Naive B cell (primary cell): ENCODE data around the gene IMMP1L. TPM values are rescaled to one million over a fixed set of nuclear protein-coding genes. Genes with fewer than 3 reads are reported as not detected.

Experiments
- ATAC-seq, 2 donors: fragments of 150-1000 bp; cut with Tn5 transposase; 2 replicates each; pipeline ENCODE4 v1.10.0; 2021; ENCODE audit warnings: low read depth in 2 of 2, mild to moderate bottlenecking in 2 of 2, moderate library complexity in 2 of 2
- DNase-seq: peaks from one replicate; pipeline ENCODE4 v3.0.0; 2022
- H3K27ac Mint-ChIP-seq, 6 donors: one replicate each; pipeline ENCODE4 v1.8.0; 2020 to 2022; ENCODE audit warnings: mild to moderate bottlenecking in 6 of 6, mixed read lengths in 6 of 6, moderate library complexity in 5 of 6, inconsistent platforms in 2 of 6
- H3K27me3 Mint-ChIP-seq, 3 donors: one replicate each; pipeline ENCODE4 v1.8.0; 2021 to 2022; ENCODE audit warnings: mixed read lengths in 3 of 3, mild to moderate bottlenecking in 1 of 3
- H3K36me3 Mint-ChIP-seq, 2 donors: one replicate each; pipeline ENCODE4 v1.8.0; 2020 to 2022; ENCODE audit warnings: mixed read lengths in 2 of 2, inconsistent platforms in 1 of 2, mild to moderate bottlenecking in 1 of 2
- H3K4me1 Mint-ChIP-seq, 3 donors: one replicate each; pipeline ENCODE4 v1.8.0; 2020 to 2022; ENCODE audit warnings: mixed read lengths in 3 of 3, inconsistent platforms in 1 of 3, mild to moderate bottlenecking in 1 of 3, moderate library complexity in 1 of 3
- H3K4me3 Mint-ChIP-seq, 8 donors: one replicate each; pipeline ENCODE4 v1.8.0; 2020 to 2022; ENCODE audit warnings: mild to moderate bottlenecking in 8 of 8, mixed read lengths in 8 of 8, moderate library complexity in 8 of 8, inconsistent platforms in 2 of 8
- H3K9me3 Mint-ChIP-seq, 7 donors: one replicate each; pipeline ENCODE4 v1.8.0; 2020 to 2022; ENCODE audit warnings: mixed read lengths in 7 of 7, mild to moderate bottlenecking in 5 of 7, inconsistent platforms in 2 of 7, moderate library complexity in 1 of 7
- polyA plus RNA-seq, 6 donors: library from polyadenylated mRNA; unstranded; fragments of 300-500 nt; fragmentation: Illumina TruSeq; gene quantifications; one replicate each; pipeline ENCODE4 v1.2.3, GENCODE V29; 2021; ENCODE audit warnings: low read depth in 6 of 6

The IMMP1L gene
- polyA plus RNA-seq, 6 donors from 2014 or later: 32.2 to 50.9 (median 48.1) TPM

DNA sequence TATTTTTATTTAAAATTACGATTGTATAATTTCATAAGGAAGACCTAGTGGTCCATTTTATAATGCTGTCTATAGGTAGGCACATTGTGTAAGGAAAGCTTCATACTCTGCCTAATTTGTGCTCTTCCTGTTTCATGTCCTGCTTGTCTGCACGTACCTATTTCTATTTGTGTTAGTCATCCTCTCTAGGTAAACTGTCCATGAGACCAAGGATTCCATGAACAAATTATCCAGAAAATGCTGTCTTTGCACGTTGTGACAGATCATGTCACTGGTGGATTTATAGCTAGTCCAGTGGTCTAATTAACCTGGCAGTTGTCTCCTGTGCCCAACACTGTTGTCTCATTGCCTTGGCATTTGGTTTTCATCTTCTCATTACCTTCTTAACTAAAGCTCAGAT is 95.1 kb downstream of the IMMP1L start:
- H3K36me3 Mint-ChIP-seq: peaks cover 8 to 11% of the 10 kb centered on the region in 2 donors
- DNase-seq (no peak), ATAC-seq (no peak)
- peaks cover 0 to under 1% (median 0%) of the 10 kb centered on the region in 3 donors for H3K4me1 Mint-ChIP-seq
- H3K27ac Mint-ChIP-seq: no peak overlapping the region
- no peak overlapping the region for H3K4me3 Mint-ChIP-seq
- no peaks in the 10 kb centered on the region for H3K27me3 Mint-ChIP-seq
- peaks cover 0 to 10% (median 0%) of the 10 kb centered on the region in 7 donors for H3K9me3 Mint-ChIP-seq

DNA sequence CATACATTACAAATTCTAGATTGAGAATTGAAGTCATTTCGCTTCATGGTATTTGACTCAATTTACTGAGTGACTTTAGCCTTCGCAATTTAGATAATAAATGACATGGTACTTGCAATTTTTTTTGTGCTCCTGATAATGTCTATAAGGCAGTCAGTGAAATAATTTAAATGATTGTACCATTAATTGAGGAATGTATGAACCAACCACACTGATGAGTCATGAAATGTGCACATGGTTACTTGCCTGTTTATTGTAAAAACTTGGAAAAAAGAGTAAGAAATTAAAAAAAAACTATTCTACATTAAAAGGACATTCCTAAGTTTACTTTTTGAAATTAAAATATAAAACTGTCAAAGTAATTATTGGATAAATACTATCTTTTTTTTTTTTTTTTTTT is 96.5 kb downstream of the IMMP1L start:
- Mint-ChIP-seq H3K27me3 (no peaks in the 10 kb centered on the region), H3K27ac (no peak overlapping the region), H3K4me3 (no peak overlapping the region), H3K9me3 (peaks cover 0 to 10% (median 0%) of the 10 kb centered on the region in 7 donors), H3K4me1 (peaks cover 0 to 4% (median 0%) of the 10 kb centered on the region in 3 donors), H3K36me3 (peaks cover 8 to 13% of the 10 kb centered on the region in 2 donors)
- DNase-seq (no peak), ATAC-seq (no peak)

DNA sequence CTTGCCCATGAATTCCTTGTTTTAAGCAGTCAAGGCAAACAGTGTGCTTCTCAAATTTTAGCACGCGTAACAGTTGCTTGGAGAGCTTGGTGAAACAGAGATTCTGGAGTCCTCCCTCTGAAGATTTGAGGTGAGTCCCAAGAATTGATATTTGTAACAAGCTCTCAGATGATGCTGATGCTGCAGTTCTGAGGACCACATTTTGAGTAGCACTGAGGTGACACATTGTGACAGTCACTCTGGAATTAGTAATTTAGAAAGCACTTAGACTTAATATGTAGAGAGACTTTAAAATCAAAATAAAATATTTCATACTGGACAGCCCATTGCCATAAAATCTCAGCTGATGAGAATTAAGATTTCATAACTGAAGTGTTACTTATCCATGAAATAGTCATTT is 101.2 kb downstream of the IMMP1L start:
- Mint-ChIP-seq H3K27ac (no peak overlapping the region), H3K9me3 (peaks cover 0 to 10% (median 0%) of the 10 kb centered on the region in 7 donors), H3K4me3 (no peak overlapping the region), H3K27me3 (no peaks in the 10 kb centered on the region), H3K36me3 (peaks cover 8 to 16% of the 10 kb centered on the region in 2 donors), H3K4me1 (peaks cover 0 to 4% (median 0%) of the 10 kb centered on the region in 3 donors)
- ATAC-seq (no peak), DNase-seq (no peak)

DNA sequence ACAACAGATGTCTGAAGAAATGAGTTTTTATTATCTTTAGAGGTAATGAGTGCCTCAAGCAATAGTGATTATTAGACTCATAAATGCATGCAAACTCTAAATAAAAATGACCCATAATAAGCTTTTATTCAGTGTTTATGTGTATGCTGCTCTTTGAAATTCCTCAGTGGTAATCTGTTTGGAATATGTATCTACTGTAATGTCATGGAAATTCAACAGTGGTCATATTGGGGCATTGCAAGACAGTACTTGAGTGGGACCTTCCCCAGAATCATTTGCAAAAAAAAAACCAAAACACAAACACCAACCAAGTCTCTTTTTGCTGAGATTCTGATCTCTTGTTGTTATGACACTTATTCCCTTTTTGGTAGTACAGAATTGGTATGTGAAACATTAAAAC is 104.8 kb downstream of the IMMP1L start:
- peaks cover 0 to 4% (median 0%) of the 10 kb centered on the region in 3 donors for H3K4me1 Mint-ChIP-seq

DNA sequence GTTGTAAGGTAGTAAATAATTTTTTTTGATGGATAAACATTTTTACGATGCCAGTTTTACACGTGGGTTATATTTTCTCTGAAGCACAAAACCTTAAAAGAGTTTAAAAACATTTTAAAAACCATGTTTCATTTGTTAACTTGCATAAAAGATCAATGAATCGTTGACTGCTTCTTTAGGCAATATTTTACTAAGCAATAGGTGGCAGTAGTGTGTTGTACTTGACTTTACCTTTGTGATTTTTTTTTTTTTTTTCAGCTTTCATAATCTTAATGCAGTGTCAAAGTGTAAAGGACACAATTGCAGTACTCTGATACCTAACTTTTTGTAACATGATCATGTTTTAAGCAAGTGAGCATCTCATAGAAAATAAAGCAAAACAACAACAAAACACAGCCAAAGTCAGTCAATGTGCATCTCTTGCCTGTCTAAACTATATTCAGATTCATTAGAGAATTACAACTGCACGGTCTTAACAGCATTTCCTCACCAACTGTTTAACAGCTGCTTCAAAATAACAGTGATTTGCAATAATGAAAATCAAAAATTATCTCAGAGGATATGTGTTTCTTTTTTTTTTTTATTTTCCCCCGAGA is 112.1 kb downstream of the IMMP1L start:
- Mint-ChIP-seq H3K27ac (no peak overlapping the region), H3K4me1 (peaks cover 0 to 4% (median 0%) of the 10 kb centered on the region in 3 donors), H3K36me3 (peaks cover 6 to 18% of the 10 kb centered on the region in 2 donors), H3K4me3 (no peak overlapping the region), H3K27me3 (no peaks in the 10 kb centered on the region), H3K9me3 (peaks cover 0 to 10% (median 3%) of the 10 kb centered on the region in 7 donors)
- ATAC-seq (no peak), DNase-seq (no peak)

More for the DNA sequence above, 104.8 kb downstream of the IMMP1L start:
- Mint-ChIP-seq H3K27ac (no peak overlapping the region), H3K36me3 (peaks cover 6 to 16% of the 10 kb centered on the region in 2 donors), H3K4me3 (no peak overlapping the region), H3K27me3 (no peaks in the 10 kb centered on the region), H3K9me3 (peaks cover 0 to 6% (median 0%) of the 10 kb centered on the region in 7 donors)
- ATAC-seq (no peak), DNase-seq (no peak)

DNA sequence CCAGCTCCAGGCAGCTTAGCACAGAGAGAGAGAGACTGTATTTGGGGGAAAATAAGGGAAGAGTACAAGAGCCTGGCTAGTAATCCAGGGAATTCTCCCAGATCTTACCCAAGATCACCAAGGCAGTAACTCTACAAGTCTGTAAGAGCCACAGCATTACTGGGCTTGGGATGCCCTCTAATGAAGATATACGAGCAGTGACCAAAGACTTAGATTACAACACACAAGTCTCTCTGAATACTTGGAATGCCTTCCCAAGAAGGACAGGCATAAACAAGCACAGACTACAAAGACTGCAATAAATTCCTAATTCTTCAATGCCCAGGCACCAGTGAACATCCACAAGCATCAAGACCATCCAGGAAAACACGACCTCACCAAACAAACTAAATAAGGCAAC is 122.0 kb downstream of the IMMP1L start:
- DNase-seq (no peak), ATAC-seq (no peak)
- Mint-ChIP-seq H3K36me3 (peaks cover 8 to 13% of the 10 kb centered on the region in 2 donors), H3K4me3 (peak overlapping the region in 1 of 8 donors; percentile 18), H3K9me3 (peaks cover 0 to 6% (median 2%) of the 10 kb centered on the region in 7 donors), H3K27ac (peak overlapping the region in 1 of 6 donors; percentile 0), H3K27me3 (no peaks in the 10 kb centered on the region), H3K4me1 (peaks cover 0 to 14% (median 9%) of the 10 kb centered on the region in 3 donors)

DNA sequence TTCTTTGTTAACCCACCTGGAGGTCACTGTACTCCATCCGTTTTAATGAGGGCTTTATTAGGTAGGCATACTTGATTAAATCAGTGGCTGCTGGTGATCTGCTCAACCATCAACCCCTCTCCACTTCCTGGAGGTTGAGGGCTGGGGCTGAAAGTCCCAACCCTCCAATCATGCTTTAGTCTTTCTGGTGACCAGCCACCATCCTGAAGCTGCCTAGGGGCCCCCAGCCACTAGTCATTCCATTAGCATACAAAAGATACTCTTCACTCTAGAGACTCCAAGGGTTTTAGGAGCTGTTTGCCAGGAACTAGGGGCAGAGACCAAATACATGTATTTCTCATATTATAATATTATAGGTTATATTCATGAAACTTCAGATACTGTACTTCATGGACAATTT is 126.3 kb downstream of the IMMP1L start:
- DNase-seq (no peak), ATAC-seq (no peak)
- Mint-ChIP-seq H3K4me3 (no peak overlapping the region), H3K9me3 (no peaks in the 10 kb centered on the region), H3K36me3 (peaks cover 8 to 9% of the 10 kb centered on the region in 2 donors), H3K27me3 (no peaks in the 10 kb centered on the region), H3K27ac (no peak overlapping the region), H3K4me1 (peaks cover 0 to 14% (median 9%) of the 10 kb centered on the region in 3 donors)

Other genes starting within 250 kb of the IMMP1L start
- gene DCDC1, start 139.9 kb downstream of the IMMP1L start, polyA plus RNA-seq: not detected
- 10 to 100 TPM in 3 of 6 donors, 1 to 10 TPM in 3; 6.2 to 11.8 (median 9.3) TPM for gene DNAJC24, start 139.8 kb downstream of the IMMP1L start, polyA plus RNA-seq
- 10 to 100 TPM; 16.7 to 25.0 (median 19.9) TPM for gene ELP4, start 145 bp upstream of the IMMP1L start, polyA plus RNA-seq